Stimulated activated CD4-positive, alpha-beta T cell treated with anti-CD3 and anti-CD28 coated beads, Interleukin-1b, Interleukin-23, amount 100 ng/mL, for 4 hours (primary cell): ENCODE data around the gene IMMP2L.

Source experiments
- DNase-seq, 2 donors: peaks; one replicate each; pipeline ENCODE4 v3.0.0-alpha.2; 2020; ENCODE audit warnings: low read depth in 2 of 2

IMMP2L gene

DNA sequence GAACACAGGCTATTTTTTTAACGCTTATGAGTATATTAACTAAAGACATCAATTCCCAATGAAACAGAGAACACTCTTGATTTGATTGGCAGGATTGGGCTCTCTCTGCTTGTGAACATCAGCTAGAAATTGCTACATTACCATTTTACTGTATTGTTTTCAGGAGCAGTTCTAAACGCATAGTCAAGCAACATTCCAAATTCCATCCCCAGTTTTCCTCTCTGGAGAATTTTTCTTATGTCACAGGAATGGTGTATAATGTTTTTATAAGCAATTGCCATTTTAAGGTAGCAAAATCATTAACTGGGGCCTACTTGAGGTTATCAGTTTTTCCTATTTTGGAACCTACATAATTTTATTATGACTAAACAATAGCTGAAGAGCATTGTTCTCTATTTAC, 748.3 kb downstream of the IMMP2L start:
- DNase-seq, result no peak

DNA sequence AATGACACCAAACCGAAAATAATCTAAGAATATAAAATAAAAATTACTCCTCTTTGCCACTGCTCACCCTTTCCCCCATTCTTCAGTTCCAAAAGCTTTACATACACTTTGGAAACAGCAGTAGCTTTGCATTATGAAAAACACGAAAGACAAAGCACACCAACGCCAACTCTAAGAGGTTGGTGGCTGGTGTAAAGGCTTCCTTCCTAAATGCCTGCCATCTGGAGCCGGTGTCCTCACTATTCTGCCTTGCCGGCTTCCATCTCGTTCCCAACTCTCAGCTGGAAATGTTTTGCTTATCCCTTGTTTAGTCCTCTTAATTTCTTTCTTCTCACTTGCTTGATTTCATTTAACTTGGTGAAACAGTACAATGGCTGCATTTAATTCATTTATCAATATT, 752.5 kb downstream of the IMMP2L start:
- DNase-seq, result no peak

DNA sequence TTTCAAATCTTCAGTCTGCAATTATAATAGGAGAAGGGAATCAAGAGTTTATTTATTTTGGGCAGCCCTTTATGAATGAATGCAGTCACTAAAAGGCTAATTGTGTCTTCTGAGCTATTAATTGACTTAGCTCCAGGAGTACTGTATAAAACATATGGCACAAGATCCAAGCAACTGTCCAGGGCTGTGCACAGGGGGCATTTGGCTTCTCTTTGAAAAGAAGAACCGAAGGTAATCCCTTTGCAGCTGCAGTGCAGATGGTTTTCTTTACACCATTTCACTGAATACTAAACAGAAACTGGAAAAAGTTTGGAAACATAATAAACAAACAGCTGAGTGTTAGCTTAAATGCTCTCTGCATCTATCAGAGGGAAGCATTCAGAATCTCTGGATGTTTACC, 753.9 kb downstream of the IMMP2L start:
- DNase-seq, result no peak

DNA sequence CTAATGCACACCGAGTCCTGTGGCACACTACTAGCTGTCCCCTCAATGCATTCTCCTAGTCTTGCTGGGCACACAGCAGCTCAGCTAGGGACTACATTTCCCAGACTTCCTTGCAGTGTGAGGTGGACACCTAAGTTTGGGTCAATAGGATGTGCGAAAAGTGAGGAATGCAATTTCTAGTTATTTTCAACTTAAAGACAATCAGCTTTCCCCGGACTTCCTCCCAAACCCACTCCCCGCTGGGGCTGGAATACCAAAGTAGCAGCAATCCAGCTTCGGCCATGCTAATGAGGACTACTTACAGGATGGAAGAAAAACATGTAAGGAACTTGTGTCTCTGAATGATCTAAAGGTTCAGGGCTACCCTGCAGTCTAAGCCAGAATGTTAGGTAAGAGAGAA, 757.8 kb downstream of the IMMP2L start:
- no peak for DNase-seq

DNA sequence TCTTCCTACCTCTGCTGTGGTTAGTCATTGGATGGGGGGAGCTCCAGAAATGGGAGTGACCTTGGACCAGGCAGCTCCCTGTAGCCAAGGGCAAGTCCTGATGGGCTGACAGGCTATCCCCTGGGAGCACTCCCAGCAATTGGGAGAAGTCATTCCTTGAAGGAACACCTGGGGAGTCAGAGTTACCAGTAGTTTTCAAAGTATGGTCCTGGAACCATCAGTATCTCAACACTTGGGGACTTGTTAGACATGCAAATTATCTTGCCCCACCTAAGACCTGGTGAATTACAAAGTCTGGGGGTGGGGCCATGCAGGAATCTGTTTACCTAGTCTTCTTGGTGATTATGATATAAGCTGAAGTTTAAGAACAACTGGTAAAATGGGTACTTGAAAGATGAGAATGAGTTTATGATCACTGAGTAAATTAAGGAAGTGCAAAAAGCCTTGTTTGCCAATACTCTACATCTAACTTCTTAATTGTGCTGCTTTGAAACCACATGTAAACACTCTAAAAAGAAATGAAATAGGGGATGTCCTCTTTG, 758.6 kb downstream of the IMMP2L start:
- DNase-seq, result no peak

DNA sequence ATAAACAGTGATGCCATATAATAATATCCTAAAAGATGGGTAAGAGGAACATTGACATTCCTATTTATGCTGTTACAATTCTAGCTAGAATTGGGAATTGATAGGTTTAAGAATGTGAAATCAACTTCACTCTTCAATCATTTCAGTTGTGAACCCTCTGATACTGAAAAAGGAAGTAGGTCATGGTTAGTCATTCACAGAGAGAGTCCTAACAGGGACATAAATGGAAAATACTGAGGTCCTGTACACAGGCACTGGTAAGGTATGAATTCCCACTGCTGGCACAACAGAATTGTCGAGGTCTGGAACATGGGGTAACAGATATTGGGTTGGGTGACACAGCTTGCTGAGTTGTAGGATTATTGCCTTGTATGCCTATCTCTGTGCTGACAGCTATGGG, 760.8 kb downstream of the IMMP2L start:
- no peak for DNase-seq

DNA sequence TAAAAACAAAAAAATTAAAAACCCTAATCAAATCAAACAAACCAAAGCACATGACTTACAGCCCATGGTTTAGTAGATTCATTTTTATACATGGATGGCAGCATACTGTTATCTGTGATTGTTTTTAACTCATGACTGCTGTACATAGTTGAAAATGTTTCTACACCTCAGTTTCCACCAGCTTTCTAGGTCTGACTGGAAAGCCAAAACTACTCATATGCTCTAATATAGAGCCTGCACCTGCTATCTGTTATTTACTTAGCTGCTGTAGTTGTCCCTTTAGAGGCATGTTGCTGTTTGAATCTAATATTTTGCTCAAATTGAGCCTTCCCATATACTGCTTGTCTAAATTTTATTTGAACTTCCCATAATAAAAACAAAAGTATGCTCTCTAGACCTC, 761.3 kb downstream of the IMMP2L start:
- no peak for DNase-seq

DNA sequence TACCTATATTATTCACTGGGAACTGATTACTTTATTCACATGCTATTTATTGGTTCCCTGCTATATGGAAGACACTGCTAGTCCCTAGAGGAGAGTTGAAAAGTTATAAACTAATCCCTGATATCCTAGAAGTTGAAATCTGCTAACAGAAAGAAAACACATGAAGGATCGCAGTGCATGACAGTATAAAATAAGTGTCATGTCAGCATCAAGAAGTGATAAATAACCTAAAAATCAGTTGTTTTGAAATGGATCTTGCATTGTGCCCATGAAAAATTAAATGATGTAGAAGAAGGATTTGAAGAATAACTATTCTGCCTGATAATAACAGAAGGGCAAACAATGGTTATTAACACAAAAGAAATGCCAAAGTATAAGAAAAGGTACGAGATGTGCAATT, 764.6 kb downstream of the IMMP2L start:
- no peak for DNase-seq

DNA sequence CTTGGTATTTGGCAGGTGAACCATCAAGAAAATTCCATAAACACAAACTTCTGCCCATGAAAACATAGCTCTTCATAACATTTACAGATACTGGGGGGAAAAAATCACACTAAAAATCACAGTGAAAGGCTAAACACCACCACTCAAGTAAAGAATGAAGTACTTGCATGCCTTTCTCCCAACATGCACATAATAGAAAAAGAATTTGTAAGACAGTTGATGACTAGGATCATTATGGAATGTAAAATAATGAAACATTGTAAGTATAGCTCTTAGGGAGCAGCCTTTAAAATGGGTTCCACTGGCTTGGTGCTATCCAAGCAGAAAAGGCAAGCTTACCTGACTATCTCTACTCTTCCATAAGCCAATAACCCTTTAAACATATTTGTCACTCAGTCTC, 771.3 kb downstream of the IMMP2L start:
- DNase-seq, result no peak

DNA sequence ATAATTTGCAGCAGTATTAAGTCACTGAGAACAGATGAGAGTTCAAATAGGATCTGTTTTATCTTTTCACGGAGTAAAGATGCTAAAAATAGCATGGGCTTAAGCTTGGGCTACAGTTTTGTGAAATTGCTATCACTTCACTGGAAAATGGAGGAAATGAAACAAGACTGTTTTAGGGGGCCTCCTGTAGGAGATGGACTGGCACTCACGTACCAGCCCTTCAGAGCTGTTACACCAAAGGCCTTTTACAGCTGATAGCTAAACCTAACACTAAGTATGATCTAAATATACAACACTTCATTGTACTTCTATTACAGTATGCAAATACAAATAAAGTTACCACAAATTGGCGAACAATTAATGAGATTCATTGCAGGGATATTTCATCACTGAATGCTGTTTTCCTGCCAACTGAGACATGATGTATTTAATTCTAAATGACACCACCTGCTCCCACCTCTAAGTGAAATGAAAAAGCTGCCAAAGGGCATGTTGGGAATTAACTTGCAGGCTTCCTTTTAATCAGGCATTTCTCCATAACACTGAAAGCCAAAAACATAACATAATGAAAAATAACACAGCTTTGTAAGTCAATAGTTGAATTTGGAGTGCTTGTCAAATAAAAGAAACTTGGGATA, 775.8 kb downstream of the IMMP2L start:
- DNase-seq, result no peak

DNA sequence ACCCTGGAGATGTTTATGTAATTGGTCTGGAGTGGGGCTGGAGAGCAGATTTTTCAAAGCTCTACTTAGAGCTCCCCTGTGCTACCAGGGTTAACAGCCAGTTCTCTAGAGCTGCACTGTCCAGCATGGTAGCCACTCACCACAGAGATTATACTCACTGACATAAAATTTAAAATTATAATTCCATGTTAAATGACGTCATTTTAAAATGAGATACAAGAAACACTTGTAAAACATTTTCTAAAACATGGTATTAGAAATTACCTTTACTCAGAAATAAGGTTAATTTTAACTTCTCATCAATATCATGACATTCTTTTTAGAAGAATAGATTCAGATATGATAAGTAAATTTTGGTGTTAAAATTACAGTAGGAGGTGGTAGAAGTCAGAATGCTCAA, 777.5 kb downstream of the IMMP2L start:
- DNase-seq, result no peak

DNA sequence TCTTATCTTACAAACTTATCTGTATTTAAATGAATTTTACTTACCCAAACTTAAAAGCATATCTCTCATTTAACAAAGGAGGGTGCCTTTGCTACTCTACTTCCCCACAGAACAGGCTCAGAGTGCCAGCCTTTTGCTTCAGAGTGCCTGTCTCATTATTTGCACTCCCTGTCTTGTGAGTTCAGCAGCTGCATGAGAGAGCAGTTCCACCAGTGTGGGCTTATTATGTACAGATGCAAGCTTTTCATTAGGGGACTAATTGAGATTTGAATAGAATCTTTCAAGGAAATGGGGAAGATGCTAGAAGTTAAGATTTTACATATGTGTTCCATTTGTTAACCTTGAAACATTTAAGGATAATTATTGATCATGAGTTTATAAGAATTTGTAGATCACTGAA, 781.6 kb downstream of the IMMP2L start:
- no peak for DNase-seq

DNA sequence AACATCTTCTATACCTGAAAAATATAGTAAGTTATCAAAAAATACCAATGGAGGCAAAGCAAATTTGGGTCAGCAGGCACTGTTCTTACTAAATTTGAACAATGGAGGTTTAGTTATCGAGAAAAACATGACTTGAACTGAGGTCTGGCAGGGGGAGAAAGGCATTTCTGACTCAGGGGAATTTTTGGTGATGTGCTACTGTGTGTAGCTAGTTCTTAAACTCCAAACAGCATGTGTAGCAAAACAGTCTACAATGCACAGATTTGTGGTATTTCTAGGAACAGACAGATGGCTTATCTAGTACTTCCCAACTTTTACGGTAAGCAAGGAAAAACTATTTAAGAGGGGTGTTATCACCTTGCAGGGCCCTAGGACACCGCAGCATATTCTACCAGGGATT, 783.0 kb downstream of the IMMP2L start:
- no peak for DNase-seq

DNA sequence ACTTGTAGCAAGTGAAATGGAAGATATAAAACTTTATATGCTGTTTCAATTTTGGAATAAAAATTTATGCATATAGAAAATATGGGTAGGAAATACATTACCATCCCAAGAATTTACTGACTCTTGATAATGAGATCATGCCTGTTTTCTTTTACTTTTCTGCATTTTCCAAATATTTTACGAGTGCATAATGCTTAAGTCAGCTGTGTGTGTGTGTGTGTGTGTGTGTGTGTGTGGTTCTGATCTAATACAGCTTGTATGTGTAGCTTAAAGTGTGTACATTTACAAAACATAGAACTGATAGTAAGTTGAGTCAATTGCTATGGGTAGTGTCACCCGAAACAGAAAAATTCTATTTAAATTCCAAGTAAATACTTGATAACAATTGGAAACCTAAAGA, 787.2 kb downstream of the IMMP2L start:
- DNase-seq, result no peak

DNA sequence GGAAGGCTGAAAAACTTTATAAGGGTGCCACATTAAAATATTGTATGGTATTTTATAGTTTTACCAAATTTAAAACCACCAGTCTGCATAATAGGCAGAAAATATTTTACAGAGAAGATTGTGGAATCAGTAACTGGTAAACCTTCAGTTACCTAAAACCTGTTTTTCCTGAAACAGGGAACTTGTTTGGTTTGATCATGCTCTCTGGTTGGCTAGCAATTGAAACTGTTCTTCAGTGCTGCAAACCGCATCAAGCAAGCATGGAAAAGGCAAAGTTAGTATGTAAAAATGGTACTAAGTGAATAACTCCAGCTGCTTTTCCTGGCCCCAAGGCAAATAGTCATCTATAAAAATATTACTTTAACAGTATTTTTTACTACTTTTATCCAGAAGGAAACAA, 788.2 kb downstream of the IMMP2L start:
- no peak for DNase-seq

DNA sequence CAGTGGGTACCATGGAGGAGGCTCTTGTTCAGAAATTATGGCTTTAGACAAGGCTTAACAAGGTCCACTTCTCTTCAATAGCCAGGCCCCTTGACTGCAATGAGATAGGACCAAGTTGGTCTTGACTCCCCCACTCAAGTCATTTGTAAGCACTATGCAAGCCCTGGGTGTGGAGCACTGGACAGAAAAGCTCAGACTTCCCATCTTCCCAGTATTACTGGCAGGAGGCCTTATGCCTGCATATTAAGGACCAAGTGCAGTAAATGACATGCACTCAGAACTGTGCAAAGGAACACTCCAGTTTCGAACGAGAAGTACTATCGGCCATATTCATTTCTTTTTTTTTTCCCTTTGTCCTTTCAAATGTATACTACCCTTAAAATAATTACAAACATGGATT, 789.7 kb downstream of the IMMP2L start:
- no peak for DNase-seq

DNA sequence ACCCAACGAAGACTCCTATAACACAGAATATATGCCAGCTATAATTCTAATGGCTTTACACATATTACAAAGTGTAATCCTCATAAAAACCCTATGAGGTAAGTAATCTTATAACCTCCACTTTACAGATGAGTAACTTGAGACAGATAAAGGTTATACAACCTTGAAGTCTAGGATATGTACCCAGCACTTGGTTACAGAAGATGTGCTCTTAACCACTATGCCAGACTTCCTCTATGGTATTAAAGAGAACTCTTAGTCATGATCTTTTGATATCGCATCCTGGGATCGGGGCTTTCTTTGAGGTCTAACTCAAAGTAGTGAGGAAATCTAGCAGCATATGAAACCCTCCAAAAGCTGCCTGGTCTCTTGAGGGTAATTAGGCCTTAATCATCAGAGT, 790.6 kb downstream of the IMMP2L start:
- no peak for DNase-seq

DNA sequence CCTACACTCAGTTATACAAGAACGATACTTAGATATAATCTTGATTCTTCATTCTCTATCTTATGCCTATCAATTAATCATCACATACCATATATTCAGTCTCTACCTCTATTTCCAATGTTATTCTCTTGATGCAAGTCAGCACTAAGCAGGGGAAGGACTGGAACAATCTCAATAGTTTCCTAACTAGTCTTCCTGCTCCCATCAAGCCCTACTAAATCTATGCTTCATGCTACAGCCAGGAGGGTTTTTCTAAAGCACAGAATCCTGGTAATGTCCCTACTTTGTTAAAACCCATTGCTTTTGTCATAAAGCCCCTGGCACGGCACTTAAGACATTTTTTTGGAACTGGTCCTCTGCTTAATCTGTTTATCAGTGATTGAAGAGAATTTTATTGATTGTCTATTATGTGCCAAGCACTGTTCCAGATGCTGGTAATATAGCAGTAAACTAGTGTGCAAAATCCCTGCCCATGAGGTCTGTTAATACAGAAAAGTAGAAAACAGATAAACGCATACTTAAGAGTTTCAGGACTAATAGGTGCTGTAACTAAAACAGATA, 794.7 kb downstream of the IMMP2L start:
- no peak for DNase-seq

DNA sequence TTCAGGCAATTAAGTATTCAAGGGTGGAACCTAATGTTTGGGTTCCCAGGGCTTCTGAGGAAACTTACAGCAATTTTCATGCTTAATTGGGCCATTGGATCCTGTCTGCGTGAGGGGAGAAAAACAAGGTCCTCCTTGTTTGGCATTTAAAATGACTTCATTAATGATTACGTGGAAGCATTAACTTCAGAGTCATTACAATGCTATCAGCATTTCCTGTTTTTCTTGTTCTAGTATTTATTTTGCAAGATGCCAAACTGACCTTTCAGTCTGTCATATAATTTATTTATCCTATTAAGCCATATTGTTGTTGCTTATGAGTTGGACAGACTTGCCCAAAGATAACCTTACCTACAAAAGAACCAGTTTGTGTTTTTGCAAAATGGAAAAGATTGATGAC, 795.4 kb downstream of the IMMP2L start:
- DNase-seq, result no peak

DNA sequence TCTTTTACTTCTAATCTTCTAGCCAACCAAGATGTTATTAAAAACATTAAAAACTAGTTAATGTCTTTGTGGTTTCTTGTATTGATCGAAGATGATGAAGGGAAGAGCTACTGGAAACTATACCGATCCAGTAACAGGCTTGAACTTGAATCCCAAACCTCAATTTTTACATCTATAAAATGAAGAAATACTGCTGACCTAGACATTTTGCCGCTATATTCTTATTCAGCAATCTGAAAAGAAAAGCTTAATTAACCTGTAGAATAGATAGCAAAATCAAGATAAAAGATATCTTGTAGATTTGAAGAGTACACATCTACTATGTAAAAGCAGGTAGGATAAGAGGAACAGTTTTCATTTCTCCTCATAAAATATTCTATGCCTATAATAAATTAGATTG, 797.4 kb downstream of the IMMP2L start:
- DNase-seq, result no peak

DNA sequence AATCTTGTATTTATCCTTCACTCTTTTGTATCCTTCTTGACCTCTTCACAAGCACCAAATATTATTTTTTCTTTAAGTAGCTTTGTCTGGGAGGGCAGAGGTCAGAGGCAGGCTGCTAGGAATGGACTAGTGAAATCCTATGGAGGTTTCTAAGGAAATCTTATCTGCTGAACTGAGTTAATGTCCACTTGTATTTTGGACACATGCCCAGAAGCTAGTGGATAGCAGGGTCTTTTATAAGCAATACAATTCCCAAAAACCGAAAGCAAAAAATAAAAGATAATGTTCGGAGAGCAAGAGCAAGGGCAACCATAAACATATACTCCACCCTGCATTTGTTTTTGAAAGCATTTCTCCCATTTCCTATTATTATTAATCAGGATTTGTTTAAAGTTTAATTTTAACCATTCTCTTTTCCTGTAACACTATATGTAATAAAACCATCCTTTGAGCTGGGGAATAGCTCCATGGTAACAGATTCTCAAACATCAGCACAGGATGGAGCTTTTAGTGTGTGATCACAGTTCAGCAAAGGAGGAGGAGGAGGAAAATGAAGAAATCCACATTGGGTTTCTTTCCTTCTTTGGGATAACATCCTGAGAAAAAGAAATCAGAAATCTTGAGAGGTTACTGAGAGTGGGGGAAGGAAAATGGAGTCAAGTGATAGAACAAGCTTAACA, 799.6 kb downstream of the IMMP2L start:
- no peak for DNase-seq

DNA sequence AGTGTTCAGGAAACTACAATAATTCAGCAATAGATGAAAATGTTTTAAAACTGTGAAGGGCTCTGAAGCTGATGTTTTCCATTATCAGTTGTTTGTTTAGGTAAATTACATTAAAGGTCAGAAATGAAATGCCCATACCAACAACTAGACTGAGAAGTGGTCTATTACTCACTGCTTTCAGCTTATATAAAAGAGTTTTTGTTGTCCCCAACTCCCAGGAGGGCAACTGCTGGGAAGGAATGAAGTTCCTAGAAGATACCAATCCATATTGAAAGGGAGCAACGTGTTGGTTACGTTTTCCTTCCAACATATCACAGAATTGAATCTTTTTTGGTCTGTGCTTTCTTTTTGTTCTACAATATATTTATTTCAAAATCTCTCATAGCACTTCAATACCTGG, 802.0 kb downstream of the IMMP2L start:
- no peak for DNase-seq

DNA sequence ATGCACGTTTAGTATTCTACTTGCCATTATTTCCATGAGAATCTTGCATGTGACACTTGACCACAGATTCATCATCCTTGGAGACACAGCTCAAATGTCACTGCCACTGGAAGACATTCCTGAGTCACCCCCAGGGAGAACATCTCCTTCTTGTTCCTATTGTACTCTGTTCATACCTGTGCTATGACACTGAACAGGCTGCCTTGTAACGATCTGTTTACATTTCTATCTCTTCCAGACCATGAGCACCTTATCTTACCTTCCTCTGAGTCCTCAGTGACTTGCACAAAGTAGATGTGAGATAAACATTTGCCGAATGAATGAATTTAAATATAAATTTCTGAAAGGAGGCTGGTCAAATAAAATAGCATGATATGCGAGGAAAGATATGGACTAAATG, 803.2 kb downstream of the IMMP2L start:
- DNase-seq, result no peak
